HFF-Myc (cell line): ENCODE results near the gene CSNK2B.

ENCODE experiments used
- DNase-seq: peaks from one replicate; pipeline ENCODE4 v3.0.0-alpha.2; 2011; ENCODE audit warnings: low read depth; ENCODE audit errors: extremely low read depth
- H3K4me3 ChIP-seq: replicated peaks from 2 replicates; pipeline ENCODE4 v1.5.1; 2011; ENCODE audit warnings: low read depth, mild to moderate bottlenecking, control low read depth, low read length
- TF ChIP-seq, protein P1 (sequence below): IDR thresholded peaks from 2 replicates; pipeline ENCODE4 v1.5.1; 2012; ENCODE audit warnings: mild to moderate bottlenecking, low read depth, low read length, control low read depth; ENCODE audit errors: missing control alignments

The CSNK2B gene

DNA sequence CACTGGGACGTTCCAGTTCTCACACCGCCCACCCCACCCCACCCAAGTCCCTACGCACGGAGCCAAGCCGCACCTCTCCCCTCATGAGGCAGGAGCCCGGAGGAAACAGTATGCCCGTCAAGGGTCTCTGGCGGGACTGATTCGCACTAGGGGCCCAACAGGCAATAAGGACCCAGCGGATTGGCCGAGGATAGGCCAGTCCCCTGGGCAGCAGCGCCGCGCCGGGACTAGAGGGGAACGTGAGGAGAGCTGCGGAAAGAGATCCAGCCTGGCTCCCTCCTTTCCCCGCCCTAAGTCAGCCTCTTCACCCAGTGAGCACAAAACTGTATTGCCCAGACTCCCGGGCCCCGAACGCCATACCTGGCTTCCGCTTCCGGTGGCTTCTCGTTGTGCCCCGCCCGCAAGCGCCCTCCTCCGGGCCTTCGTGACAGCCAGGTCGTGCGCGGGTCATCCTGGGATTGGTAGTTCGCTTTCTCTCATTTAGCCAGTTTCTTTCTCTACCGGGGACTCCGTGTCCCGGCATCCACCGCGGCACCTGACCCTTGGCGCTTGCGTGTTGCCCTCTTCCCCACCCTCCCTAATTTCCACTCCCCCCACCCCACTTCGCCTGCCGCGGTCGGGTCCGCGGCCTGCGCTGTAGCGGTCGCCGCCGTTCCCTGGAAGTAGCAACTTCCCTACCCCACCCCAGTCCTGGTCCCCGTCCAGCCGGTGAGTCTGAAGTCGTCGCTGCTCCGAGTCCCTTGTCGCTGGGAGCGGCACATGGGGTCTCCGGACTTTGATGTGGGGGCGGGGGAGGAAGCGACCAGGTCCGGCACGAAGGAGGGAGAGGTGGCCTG, at the start of gene CSNK2B:
TSS of gene CSNK2B (plus strand) at position 580 of the 836 bp plus-strand sequence. CDS start 752 bp downstream, outside the sequence.
- peak within 1 kb of the TSS; percentile 97 for H3K4me3 ChIP-seq
- TF ChIP-seq, protein P1, sequence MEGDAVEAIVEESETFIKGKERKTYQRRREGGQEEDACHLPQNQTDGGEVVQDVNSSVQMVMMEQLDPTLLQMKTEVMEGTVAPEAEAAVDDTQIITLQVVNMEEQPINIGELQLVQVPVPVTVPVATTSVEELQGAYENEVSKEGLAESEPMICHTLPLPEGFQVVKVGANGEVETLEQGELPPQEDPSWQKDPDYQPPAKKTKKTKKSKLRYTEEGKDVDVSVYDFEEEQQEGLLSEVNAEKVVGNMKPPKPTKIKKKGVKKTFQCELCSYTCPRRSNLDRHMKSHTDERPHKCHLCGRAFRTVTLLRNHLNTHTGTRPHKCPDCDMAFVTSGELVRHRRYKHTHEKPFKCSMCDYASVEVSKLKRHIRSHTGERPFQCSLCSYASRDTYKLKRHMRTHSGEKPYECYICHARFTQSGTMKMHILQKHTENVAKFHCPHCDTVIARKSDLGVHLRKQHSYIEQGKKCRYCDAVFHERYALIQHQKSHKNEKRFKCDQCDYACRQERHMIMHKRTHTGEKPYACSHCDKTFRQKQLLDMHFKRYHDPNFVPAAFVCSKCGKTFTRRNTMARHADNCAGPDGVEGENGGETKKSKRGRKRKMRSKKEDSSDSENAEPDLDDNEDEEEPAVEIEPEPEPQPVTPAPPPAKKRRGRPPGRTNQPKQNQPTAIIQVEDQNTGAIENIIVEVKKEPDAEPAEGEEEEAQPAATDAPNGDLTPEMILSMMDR, result no peak
- DNase-seq, result peak; percentile 91

DNA sequence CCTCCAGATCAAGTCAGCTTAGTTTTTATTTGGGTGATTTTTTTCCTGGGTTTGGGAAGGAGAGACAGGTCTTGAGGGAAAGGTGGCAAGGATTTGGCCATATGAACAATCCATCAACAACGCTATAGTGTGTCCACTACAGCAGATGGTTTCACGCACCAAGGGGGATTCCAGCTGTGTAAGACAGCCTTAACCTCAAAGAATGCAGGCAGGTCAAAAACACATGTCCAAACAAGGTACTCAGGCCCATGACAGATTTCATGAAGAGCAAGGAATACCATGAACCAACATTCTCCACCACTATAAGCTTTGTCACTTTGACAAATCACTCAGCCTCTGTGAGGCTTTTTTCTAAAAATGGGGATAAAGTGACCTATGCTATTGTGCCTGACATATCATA, 48.9 kb upstream of the CSNK2B start:
- no peak overlapping the region for H3K4me3 ChIP-seq
- TF ChIP-seq, protein P1, result no peak
- DNase-seq, result no peak

DNA sequence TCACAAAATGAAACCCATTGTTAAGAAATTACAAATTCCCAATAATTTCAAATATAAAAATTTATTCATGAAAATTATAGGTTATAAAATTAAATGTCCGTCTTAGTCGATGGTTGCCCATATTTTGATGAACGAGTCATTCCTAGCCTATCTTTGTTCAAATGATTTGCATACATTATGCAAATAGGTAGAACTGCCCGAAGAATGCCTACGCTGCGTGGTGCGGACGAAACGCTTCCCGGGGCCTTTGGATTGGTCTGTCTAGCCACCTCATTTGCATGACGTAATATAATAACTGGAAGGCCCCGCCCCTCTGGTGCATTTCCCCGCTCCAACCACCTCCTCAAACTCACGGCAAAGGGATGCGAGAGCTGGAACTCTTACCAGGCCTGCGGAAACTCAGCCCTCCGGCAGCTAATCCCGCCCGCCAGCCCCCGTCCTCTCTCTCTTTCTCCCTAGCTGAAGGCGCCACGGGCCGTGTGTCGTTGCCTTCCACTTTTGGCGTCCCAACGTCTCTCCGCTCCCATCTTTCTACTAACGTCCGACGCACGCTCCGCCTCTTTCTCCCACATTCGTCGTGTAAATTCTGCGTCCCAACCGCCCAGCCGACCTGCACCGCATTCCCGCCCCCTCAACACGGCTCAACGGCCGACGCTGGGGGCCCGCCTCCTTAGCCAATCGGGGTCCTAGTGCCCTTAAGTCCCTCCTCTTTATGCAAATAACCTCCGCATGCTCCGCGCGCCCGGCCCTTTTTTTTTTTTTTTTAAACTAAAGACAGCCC, 45.9 kb upstream of the CSNK2B start:
- TF ChIP-seq, protein P1, result no peak
- peak; percentile 97 for DNase-seq
- H3K4me3 ChIP-seq, result peak overlapping the region; percentile 54

DNA sequence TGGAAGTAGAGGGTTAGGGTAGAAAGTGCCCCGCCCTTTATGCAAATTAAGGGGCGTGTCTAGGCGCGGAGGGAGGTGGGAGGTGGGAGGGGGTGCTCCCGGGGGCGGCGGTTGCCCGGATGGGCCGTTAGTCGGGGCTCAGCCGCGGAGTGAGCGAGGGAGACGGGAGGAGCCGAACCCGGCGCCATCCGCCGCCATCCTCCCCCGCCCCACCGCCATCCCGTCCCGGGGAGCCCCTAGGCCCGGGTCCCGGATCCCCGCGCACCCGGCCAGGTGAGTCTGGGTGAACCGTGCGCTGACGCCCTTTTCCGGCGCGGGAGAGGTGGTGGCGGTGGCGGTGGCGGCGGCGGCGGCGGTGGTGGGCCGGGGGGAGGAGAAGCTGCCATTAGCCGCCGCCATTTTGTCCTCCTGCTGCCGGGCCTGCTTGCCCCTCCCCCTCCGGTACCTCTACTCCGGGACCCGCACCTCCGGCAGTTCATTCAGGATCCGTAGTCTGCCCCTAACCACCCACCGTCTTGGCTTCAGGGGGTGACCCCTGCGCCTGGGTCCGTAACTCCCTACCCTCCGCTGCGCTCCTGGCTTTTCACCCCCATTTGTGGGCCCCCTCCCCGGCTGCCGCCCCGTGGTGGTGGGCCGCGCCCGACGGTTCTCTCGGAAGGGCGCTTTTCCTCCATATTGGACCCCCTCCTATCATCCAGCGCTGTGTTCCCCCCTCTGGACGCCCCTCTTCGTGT, 45.1 kb upstream of the CSNK2B start, which contains the start of gene PRRC2A:
TSS of gene PRRC2A (plus strand) at position 130 of the 734 bp plus-strand sequence. CDS start 2,075 bp downstream, outside the sequence.
- DNase-seq, result no peak
- peak within 1 kb of the TSS; percentile 54 for H3K4me3 ChIP-seq
- TF ChIP-seq, protein P1, result no peak

DNA sequence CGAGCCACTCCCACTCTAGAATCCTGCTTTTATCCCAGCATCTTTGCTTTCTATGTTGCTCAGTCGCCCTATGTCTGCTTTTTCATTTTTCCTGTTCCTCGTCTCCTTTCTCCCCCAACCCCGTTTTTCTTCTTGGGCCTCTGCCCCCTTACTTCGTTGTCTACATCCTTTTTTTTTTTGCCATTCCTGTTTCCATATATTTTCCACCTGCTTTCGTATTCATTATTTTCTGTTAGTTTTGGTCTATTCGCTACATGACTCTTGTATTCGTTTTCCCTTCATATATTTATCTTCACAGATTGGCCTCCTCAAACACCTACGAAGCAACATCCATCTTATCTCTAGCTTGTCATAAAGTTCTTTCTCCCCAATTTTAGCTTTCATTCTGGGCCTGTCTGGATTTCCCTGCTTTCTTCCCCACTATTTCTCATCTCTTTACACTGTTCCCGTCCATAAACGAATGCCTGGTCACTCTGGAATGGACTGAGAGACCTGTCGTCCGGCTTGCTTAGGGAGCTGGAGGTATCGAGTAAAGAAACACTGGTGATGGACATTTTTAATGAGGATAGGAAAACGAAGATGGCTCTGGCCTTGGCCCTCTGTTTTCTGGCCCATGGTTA, 44.5 kb upstream of the CSNK2B start:
- TF ChIP-seq, protein P1, result no peak
- no peak for DNase-seq
- H3K4me3 ChIP-seq, result peak overlapping the region; percentile 54

DNA sequence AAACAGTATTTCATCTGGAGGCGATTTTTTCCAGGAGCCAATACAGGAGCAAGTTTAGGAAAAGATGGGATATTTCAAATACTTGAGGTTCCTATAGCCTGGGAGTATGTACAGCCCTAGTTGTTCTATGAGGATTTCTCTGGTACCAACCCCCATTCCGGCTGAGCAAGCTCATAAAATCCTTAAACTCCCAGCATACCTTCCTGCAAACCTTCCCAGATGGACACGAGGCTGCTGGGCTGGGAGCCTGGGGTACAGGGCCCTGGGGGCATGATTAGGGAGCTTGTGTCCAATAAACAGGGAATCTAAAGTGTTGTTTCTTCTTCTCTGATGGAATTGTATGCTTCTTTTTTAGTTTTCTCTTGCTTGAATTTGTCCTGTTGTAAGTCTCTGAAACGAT, 43.9 kb upstream of the CSNK2B start:
- H3K4me3 ChIP-seq, result peak overlapping the region; percentile 54
- TF ChIP-seq, protein P1, result no peak
- DNase-seq, result no peak
